Measurements from ENCODE around the gene RNF103.
"Not testable (repeated sequence)": the region's sequence is repeated elsewhere in the genome, so short reads cannot be mapped to it uniquely, and the experiment has no call there.

The RNF103 gene, protein sequence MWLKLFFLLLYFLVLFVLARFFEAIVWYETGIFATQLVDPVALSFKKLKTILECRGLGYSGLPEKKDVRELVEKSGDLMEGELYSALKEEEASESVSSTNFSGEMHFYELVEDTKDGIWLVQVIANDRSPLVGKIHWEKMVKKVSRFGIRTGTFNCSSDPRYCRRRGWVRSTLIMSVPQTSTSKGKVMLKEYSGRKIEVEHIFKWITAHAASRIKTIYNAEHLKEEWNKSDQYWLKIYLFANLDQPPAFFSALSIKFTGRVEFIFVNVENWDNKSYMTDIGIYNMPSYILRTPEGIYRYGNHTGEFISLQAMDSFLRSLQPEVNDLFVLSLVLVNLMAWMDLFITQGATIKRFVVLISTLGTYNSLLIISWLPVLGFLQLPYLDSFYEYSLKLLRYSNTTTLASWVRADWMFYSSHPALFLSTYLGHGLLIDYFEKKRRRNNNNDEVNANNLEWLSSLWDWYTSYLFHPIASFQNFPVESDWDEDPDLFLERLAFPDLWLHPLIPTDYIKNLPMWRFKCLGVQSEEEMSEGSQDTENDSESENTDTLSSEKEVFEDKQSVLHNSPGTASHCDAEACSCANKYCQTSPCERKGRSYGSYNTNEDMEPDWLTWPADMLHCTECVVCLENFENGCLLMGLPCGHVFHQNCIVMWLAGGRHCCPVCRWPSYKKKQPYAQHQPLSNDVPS
- 66.1 to 69.2 reads per million in 2 donors for total RNA-seq

DNA sequence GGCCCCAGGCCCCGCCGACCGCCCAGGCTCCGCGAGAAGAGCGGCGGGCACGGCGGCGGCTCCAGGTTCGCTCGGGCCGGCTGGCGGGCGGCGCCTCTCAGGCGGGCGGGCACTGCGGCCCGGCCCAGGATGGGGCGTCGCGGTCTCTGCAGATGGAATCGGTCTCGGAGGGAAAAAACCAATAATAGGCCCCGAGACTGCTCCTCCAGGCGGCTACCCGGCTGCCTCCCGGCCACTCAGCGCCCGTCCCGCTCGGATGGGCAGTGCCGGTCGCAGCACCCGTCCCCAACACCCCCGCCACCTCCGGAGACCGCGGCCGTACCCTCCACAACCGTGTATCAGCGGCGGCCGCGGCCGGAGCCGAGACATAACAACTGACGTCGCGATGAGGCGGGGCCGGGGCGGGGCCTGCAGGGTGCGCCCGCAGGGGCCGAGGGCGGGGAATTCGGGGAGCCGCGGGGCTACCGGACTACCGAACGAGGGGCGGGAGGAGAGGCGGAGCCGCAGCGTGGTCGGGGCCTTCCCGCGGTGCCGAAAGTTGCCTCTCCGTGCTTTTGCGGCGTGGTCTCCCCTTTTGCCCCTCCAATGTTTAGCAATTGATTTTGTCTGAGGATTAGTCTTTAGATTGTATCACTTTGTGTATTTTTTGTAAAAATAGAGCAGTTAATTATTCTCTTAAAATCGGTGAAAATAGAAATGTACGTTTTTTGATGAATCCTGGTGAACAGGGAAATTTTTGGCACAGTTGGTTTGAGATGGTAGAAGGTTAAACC, at the start of gene RNF103:
RNF103 (minus strand) TSS at position 372 of the 773 bp plus-strand sequence. CDS start 979 bp downstream, outside the sequence.
- DNase-seq = peak; percentile 88 to 92 (median 90)

DNA sequence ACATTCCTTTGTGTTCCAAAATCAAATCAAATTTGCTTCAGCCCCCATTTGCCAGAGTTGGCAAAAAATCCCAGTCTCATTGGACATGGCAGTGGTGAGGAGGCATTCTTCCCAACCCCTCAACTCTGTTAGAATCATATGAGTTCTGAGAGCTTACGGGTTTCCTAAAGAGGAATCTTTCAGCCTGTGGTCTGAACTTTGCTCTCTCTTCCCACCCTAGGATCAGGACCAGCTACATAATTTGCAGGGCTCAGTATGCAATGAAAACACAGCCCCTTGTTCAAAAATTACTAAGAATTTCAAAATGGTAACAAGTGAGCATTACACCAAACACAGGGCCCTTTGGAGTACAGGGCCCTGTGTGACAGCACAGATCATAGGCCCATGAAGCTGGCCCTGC, 49.3 kb upstream of the RNF103 start:
- DNase-seq = no peak

DNA sequence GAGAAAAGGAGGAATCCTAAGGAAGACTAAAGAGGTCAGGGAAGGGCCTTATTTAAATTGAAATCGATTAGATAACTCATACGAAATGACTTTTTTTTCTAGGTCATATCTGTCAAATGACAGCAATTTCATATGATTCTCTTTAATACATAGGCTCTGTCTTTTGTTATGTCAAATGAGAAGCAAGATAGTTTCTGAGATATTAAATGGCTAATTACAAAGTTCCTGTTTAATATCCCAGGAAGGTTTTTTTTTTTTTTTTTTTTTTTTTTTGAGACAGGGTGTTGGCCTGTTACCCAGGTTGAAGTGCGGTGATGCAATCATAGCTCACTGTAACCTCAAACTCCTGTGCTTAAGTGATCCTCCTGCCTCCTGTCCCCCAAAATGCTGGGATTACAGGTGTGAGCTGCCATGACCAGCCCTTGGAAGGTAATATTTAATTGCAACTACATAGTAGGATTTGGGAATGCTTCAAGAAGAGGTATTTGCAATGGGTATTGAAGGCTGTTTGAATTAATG, 48.4 kb upstream of the RNF103 start:
- no peak for DNase-seq

DNA sequence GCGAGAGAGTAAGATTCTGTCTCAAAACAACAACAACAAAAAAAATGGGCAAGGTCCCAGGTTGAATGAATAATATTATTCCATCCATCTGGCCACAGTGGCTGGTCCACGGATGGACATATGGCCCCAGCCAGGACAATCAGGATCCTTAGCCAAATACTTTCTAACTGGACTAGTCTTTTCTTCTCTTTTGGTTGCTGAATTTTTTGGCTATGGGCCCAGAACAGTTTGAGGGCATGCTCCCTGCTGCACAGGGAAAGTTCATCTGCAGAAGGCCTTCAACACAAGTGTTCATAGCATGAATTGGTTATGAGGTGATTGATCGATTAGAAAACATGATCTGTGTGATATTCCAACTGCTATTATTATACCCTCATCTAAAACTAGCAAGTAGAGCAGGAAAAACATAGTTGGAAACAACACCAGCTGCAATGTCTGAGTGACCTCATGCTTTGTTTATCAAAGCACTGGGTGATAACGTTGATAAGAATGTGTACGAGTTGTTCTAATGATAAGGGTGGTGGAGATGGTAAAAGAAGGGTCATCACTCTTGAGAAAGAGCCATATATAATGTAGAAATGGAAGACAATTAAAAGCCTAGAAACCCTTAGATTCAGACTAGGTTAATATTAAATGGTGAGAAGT, 47.8 kb upstream of the RNF103 start:
- no peak for DNase-seq

DNA sequence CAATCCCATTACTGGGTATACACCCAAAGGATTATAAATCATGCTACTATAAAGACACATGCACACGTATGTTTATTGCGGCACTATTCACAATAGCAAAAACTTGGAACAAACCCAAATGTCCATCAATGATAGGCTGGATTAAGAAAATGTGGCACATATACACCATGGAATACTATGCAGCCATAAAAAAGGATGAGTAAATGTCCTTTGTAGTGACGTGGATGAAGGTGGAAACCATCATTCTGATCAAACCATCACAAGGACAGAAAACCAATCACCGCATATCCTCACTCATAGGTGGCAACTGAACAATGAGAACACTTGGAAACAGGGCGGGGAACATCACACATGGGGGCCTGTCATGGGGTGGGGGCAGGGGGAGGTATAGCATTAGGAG, 45.7 kb upstream of the RNF103 start:
- DNase-seq = not testable (repeated sequence)

DNA sequence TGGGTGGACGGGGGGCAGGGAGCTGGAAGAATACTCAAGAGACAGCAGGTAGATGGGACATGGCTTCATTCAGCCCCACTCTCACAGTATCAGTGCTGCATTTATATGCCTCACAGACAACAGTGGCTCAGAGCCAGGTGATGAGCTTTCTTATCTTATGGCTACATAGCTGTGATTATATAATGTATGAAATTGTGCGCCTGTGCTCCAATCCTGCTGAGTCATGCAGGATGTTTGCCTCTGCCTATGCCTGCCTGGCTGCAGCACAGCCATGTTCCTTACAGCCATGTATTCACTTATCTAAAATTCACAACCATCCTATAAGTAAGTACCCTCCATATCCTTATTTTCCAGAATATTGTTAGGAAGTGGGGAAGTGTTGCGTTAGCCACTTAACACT, 37.7 kb upstream of the RNF103 start:
- DNase-seq = peak in 1 of 5 experiments; percentile 51

DNA sequence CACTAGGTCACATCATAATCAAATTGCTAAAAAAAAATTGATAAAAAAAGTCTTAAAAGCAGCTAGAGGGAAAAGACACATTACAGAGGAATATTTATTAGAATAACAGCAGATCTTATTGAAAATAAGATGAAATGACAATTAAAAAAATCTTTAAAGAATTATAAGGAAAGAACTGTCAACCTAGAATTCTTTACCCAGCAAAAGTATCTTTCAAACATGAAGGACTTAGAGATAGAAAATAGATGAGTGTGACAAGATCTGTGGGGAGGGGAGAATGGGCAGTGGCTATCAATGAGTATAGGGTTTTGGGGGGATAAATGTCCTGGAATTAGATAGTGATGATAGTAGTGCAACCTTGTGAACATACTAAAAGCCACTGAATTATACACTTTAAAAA, 26.5 kb upstream of the RNF103 start:
- no peak for DNase-seq

DNA sequence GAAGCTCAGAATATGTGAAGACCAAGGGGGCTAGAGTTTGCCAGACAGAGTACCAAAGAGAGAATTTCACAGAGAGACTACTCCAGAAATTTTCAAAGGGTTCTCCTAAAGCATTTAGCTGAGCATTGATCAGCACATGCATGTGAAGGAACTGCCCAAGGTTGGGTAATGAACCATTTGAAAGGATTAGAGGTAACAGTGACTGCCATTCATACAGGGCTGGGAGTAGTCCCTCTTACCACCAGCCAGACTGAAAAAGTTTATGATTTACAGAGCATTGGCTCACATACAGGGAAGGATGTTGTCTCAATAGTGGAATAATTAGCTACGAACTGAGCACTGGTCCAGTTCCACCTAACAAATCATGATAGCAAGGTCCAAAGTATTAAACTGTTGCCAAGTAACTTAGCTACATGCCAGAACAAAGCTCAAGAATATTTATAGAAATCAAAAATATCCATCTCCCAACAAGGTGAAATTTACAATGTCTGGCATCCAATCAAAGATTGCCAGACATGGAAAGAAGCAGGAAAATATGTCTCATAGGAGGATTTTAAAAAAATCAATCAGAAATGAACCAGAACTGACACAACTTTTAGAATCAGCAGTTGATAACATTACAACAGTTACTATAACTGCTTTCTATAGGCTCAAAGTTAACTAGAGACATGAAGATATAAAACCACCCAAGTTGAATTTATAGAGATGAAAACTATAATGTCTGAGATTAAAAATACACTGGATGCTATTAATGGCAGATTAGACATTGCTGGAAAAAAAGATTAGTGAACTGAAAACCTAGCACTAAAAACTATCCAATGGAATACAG, 25.7 kb upstream of the RNF103 start:
- no peak for DNase-seq

DNA sequence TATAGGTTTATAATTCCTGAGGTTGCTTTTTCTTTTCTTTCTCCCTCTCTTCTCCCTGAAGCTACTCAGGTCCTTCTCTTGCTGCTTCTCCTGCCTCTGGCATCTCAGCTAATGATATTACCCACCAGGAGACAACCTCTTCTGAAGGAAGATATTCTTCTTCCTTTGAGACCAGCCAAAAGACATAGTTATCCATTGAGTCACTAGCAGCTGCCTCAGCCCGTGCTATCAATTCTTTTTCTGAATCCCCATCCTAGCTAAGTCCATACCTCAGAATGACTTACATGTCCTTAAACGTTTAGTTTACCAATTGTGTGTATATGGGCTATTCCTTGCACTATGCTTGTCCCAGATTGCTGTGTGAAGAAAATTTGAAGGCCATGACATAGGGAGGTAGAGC, 25.0 kb upstream of the RNF103 start:
- DNase-seq = no peak

DNA sequence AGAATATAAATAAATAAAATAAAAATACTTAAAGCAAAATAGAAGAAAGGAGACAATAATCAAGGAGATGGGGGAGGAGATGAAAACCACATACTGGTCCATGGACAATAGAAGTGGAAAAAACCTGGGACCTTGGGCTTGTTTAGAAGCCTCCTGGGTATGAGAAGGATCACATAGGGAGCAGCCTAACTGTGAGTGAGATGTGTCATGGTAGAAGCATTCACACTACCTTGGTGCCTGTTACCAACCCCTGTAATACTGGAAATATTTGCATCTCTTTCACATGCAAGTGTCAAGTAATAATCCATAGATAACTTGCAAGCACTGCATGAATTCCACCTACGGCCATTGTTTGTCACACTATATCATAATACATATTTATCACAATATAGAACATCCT, 23.2 kb upstream of the RNF103 start:
- DNase-seq = no peak

DNA sequence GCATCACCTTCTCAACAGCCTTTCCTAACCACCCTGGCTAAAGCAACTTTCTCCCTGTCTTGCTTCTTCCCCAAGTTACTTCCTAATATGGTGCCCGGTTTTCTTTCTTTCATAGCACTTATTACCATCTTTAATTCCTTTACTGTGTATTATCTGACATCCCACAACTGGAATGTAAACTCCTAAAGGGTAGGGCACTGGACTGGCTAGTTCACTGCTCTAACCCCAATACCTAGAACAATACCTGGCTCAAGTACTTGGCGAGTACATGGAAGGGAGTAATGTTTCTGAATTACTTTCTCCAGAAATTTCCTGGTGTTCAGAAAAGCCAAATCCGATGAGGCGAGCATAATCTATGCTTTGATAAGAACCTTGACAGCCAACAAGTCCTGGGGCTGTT, 22.7 kb upstream of the RNF103 start:
- no peak for DNase-seq

DNA sequence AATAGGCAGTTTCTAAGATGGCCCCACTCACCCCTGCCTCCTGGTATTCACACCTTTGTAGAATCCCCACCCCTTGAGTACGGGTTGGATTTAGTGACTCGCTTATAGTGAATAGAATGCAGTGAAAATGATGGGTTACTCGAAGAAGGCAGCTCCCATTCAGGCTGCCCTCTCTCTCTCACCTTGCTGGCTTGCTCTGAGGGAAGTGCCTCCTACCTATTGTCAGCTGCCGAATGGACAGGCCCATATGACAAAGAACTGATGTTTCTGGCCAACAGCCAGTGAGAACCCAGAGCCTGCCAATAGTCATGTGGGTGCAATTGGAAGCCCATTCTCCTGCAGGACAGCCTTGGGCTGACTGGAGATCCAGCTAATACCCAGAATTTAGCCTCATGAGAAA, 22.1 kb upstream of the RNF103 start:
- no peak for DNase-seq

DNA sequence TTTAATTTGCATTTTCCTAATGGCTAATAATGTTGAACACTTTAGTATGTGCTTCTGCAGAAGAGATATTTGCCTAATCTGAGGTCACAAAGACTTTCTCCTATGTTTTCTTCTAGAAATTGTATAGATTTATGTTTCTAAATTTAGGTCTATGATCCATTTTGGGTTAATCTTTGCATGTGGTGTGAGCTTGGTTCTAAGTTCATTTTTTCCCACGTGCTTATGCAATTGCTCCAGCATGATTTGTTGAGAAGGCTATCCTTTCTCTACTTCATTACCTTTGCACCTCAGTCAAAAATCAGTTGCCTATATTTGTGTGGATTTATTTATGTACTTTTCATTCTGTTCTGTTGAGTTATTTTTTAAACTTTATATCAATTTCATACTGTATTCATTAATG, 15.0 kb upstream of the RNF103 start:
- DNase-seq = no peak

DNA sequence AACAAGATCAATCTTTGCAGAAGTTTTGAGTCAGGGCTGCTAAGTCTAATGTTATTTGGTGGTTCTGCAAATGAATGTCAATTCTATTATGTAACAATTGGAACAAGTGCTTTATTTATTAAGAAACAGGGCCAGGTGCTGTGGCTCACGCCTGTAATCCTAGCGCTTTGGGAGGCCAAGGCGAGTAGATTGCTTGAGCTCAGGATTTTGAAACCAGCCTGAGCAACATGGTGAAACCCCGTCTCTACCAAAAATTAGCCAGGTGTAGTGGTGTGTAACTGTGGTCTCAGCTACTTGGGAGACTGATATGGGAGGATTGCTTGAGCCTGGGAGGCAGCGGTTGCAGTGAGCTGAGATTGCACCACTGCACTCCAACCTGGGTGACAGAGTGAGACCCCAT, 13.2 kb upstream of the RNF103 start:
- DNase-seq = no peak

DNA sequence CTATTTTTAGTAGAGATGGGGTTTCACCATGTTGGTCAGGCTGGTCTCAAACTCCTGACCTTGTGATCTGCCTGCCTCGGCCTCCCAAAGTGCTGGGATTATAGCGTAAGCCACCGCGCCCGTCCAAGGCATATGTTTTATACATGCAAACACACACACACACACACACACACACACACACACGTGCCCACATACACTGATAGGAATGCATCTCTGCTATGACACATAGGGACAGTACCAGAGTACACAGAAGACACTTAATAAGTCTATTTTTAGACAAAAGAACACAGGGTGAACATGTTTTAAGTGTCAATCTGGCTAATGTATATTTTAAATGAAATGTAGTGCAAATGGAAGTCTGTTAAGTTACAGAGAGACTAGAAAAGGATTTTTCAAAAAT, 10.7 kb upstream of the RNF103 start:
- DNase-seq = no peak

DNA sequence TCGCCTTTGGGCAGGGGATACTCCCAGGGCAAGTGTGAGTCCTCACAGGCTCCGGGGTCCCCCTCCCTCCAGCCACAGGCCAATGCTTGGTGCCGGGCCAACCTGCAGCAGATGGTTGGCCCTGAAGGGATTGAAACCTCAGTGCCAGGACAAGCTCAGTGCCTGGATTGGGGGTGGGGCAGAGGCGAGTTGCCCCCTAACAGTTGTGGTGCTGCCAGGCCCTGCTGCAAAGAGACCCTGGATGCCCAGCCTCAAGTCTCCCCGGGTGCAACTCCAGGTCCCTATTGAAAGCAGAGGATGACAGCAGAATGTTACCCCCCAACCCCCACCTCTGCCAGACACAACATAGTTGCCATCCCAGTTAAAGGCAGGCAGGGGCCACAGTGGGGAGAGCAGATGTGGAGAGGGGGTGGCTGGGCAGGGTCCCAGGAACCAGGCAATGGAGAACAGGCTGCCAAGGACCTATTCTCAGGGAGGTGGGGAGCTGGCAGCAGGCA, 9.5 kb upstream of the RNF103 start:
- DNase-seq = no peak

DNA sequence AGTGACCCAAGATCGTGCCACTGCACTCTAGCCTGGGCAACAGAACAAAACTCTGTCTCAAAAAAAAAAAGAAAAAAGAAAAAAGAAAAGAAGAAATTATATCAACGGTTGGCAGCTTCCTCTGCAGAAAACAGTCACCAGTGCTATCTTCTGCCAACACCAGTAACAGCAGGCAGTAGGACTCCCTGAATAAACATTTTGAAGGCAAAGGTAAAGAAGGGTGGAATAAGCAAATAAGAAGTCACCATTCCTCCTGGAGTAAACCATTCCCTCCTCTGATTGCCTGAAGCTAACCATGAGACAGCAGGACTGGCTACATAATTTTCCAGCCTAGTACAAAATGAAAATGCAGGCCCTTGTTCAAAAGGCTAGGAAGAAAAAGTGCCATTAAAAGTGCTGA, 9.0 kb upstream of the RNF103 start:
- no peak for DNase-seq

DNA sequence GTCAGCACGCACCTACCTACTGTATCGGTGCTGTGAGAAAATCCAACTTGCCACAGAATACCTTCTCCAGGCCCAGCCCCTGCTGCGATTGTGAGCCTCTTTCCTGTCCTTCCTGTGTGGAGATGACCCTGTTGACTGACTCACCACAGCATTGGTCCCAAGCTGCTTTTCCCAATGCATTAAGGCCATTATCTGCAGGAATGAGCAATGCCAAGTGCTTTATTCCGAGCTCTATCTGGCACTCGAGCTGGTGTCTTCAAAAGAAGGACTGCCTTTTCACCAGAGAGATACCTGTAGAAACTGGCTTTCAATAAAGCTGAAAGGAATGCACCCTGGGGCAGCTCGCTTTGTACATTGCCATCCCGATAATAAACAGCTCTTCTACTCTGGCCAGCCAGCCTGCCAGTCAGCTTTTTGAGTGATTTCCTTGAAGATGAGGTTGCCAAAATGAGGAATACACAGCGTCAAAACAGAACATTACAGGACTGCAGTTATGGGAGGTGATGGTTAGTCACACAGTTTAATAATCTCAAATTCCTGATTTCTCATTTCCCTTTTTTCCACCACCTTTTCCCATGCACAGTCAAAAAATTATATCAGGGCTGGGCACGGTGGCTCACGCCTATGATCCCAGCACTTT, 8.3 kb upstream of the RNF103 start:
- DNase-seq = no peak

DNA sequence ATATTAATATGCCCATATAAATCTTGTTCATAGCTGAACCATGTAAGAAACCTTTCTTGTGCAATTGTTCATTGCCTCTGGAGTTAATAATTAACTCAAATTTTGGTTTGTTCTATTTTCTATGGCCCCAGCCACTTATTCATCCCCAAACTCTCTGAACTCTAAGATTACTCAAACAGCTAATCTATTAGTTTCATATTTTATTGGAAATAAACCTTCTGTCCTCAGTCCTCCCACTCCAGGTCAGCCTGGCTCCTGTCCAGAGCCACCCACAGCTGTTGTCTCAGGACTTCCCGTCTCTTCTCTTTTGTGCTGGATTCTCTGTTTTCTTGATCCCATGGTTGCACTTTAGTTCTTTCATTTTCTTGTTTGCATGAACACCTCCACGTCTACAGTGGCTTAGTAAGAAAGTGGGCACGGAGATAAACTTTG, 4.4 kb upstream of the RNF103 start:
- no peak for DNase-seq

DNA sequence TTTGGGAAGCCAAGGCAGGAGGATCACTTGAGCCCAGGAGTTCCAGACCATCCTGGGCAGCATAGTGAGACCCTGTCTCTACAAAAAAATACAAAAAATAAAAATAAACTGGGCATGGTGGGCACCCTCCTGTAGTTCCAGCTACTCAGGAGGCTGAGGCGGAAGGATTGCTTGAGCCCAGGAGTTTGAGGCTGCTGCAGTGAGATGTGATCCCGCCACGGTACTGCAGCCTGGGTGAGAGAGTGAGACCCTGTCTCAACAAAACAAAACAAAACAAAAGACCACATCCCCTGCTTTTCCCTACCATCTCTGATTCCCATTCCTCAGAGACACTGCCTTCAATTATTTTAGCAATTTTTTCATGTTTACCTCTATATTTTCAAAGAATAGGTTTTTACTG, 3.9 kb upstream of the RNF103 start:
- no peak for DNase-seq

DNA sequence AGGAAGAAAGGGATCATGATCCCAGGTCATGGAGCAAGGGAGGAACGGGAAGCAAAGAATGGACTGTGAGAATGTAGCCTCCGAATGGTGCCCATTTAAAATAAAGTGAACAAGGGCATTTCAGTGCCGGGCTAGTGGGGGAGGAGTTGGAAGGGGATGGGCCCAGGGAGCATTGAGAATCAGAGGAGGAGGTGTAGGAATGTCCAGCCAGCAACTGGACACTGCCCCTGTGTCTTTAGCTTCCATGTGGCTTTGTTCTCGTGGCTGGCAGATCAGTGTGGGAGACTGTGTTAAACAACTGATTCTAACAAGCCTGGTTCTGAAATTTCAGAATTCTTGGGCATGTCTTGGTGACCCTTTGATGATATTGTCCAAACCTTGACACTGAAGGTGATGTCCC, 1.4 kb upstream of the RNF103 start:
- no peak for DNase-seq

Data from T-helper 2 cell (primary cell).